ENCODE data around the gene B3GALT6. TPM values are rescaled to one million over a fixed set of nuclear protein-coding genes. Genes with fewer than 3 reads are reported as not detected.

Gene B3GALT6
- total RNA-seq, 1 donor from 2014 or later, result 15.8 TPM

DNA sequence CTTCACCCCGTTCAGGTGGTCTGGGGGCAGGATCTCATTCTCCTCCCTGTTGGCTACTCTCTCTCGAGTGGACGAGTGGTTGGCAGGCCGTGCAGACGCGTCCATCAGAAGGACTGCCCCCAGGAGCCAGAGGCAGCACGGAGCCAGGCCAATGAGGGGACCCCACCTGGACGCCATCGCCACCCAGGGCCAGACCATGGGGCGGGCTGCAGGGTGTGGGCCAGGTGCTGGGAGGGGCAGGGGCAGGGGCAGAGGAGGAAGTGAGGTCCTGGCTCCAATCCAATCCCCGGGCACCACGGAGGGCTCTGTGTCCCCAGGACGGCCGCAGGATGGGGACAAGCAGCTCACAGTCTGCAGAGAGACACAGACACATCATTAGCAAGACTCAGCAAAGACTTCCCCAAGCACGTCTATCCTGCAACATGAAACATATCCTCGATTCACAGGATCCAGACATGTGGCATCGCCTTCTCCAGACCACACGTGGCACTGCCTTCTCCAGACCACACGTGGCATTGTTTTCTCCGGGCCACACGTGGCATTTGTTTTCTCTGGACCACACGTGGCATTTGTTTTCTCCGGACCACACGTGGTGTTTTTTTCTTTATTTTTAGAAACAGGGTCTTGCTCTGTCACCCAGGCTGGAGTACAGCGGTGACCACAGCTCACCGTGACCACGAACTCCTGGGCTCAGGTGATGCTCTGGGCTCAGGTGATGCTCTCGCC is 3.3 kb upstream of the B3GALT6 start:
- Histone ChIP-seq H4K20me1 (ENCODE audit: low read depth) (peaks cover 16% of the 10 kb centered on the region), H3K27ac (no peak overlapping the region), H3K9me3 (ENCODE audit: low read depth) (no peaks in the 10 kb centered on the region), H3K36me3 (no peaks in the 10 kb centered on the region), H3K4me3 (no peak overlapping the region), H3F3A (ENCODE audit: low read depth) (peaks cover 5% of the 10 kb centered on the region), H3K27me3 (no peaks in the 10 kb centered on the region), H3K4me1 (peaks cover 6% of the 10 kb centered on the region), H2AFZ (replicated peaks) (no peak overlapping the region), H3K4me2 (no peak overlapping the region), H3K9ac (no peak overlapping the region), H3K79me2 (ENCODE audit: low read depth) (peaks cover 41% of the 10 kb centered on the region)
- H3K36me3 Mint-ChIP-seq, result peaks cover 15% of the 10 kb centered on the region
- TF ChIP-seq EZH2phosphoT487 (IDR thresholded peaks at IDR 0.05), result no peak
- TF ChIP-seq, protein P1, sequence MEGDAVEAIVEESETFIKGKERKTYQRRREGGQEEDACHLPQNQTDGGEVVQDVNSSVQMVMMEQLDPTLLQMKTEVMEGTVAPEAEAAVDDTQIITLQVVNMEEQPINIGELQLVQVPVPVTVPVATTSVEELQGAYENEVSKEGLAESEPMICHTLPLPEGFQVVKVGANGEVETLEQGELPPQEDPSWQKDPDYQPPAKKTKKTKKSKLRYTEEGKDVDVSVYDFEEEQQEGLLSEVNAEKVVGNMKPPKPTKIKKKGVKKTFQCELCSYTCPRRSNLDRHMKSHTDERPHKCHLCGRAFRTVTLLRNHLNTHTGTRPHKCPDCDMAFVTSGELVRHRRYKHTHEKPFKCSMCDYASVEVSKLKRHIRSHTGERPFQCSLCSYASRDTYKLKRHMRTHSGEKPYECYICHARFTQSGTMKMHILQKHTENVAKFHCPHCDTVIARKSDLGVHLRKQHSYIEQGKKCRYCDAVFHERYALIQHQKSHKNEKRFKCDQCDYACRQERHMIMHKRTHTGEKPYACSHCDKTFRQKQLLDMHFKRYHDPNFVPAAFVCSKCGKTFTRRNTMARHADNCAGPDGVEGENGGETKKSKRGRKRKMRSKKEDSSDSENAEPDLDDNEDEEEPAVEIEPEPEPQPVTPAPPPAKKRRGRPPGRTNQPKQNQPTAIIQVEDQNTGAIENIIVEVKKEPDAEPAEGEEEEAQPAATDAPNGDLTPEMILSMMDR (IDR thresholded peaks at IDR 0.05), result no peak
- TF ChIP-seq EZH2 (IDR thresholded peaks at IDR 0.05), result no peak
- peaks cover 8% of the 10 kb centered on the region for H3K27me3 Mint-ChIP-seq (ENCODE audit: insufficient read depth, low read depth)
- peaks cover 19% of the 10 kb centered on the region for H3K4me1 Mint-ChIP-seq
- no peak overlapping the region for H3K4me3 Mint-ChIP-seq
- H3K27ac Mint-ChIP-seq, result no peak overlapping the region
- DNase-seq (ENCODE audit: low spot score), result no peak
- H3K9me3 Mint-ChIP-seq, result peaks cover 3% of the 10 kb centered on the region

DNA sequence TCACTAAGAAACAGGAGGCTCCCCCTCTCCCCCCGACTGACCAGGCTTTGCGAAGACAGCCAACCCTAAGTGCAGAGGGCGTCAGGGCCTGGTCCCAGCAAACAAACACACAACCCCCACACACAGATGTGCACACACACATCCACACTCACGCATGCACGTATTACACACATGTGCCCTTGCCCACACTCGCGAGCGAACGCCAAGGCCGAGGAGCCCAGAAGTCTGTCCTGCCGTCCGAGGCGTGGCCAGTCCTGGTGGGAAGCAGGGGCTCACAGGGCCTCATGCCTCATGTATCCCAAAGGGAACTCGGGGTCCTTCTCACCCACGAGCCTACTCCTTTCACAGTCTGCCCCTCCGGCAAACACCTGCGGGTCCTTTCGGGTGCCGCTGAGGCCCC is 2.3 kb upstream of the B3GALT6 start:
- Mint-ChIP-seq H3K36me3 (peaks cover 21% of the 10 kb centered on the region), H3K27ac (peak overlapping the region; percentile 35), H3K4me3 (peak overlapping the region; percentile 62), H3K27me3 (ENCODE audit: insufficient read depth, low read depth) (peaks cover 6% of the 10 kb centered on the region), H3K4me1 (peaks cover 27% of the 10 kb centered on the region), H3K9me3 (peaks cover 3% of the 10 kb centered on the region)
- Histone ChIP-seq H3K27ac (no peak overlapping the region), H3K9ac (no peak overlapping the region), H3F3A (ENCODE audit: low read depth) (peaks cover 5% of the 10 kb centered on the region), H2AFZ (replicated peaks) (no peak overlapping the region), H3K9me3 (ENCODE audit: low read depth) (no peaks in the 10 kb centered on the region), H3K36me3 (no peaks in the 10 kb centered on the region), H3K4me1 (peaks cover 6% of the 10 kb centered on the region), H4K20me1 (ENCODE audit: low read depth) (peaks cover 20% of the 10 kb centered on the region), H3K27me3 (no peaks in the 10 kb centered on the region), H3K4me2 (no peak overlapping the region), H3K4me3 (no peak overlapping the region), H3K79me2 (ENCODE audit: low read depth) (peaks cover 51% of the 10 kb centered on the region)
- no peak for DNase-seq (ENCODE audit: low spot score)
- TF ChIP-seq, protein P1 (IDR thresholded peaks at IDR 0.05), result no peak
- TF ChIP-seq EZH2phosphoT487 (IDR thresholded peaks at IDR 0.05) (no peak), EZH2 (IDR thresholded peaks at IDR 0.05) (no peak)

DNA sequence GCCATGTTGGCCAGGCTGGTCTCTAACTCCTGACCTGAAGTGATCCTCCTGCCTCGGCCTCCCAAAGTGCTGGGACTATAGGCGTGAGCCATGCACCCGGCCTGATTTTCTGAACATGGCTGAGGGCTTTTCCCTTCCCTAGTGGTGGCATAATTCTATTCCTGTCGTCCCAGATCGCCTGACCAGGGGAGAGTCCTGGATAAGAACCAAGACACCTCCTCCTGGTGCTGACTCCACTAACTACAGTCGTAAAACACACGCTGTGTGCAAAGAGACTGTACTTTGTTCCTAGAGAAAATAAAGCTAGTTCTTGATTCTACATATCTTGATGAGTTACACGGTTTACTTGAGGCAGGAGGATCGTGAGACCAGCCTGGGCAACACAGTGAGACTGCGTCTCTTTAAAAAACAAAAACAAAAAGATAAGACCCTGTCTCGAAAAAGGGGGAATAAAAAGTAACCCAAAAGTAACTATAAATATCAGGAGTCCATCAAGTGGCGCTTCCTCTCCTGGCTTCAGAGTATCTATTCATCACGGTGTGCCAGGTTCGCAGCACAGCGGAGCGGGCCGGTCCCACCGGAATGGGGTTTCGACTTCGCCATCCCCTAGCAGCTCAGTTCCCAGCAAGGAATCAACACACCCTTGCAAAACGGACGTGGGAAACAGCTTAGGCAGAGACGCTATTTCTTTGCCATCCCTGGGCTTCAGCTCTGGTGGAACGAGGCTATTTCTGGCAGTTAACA is 1.2 kb upstream of the B3GALT6 start:
- Histone ChIP-seq H3K79me2 (ENCODE audit: low read depth) (peaks cover 51% of the 10 kb centered on the region), H2AFZ (replicated peaks) (peak overlapping the region; percentile 83), H3K27ac (no peak overlapping the region), H3F3A (ENCODE audit: low read depth) (peaks cover 9% of the 10 kb centered on the region), H3K9ac (peak overlapping the region; percentile 89), H3K4me3 (peak overlapping the region; percentile 86), H3K4me1 (peaks cover 6% of the 10 kb centered on the region), H4K20me1 (ENCODE audit: low read depth) (peaks cover 22% of the 10 kb centered on the region), H3K27me3 (no peaks in the 10 kb centered on the region), H3K4me2 (peak overlapping the region; percentile 96), H3K36me3 (no peaks in the 10 kb centered on the region), H3K9me3 (ENCODE audit: low read depth) (no peaks in the 10 kb centered on the region)
- Mint-ChIP-seq H3K36me3 (peaks cover 17% of the 10 kb centered on the region), H3K9me3 (peaks cover 3% of the 10 kb centered on the region), H3K4me1 (peaks cover 27% of the 10 kb centered on the region), H3K27me3 (ENCODE audit: insufficient read depth, low read depth) (peaks cover 5% of the 10 kb centered on the region), H3K4me3 (peak overlapping the region; percentile 94), H3K27ac (peak overlapping the region; percentile 78)
- no peak for DNase-seq (ENCODE audit: low spot score)
- TF ChIP-seq, protein P1 (IDR thresholded peaks at IDR 0.05), result peak; percentile 20
- TF ChIP-seq EZH2phosphoT487 (IDR thresholded peaks at IDR 0.05), result no peak
